ENCODE data around the gene GPR27. TPM values are rescaled to one million over a fixed set of nuclear protein-coding genes. Genes with fewer than 3 reads are reported as not detected.

GPR27 gene
- total and polyA plus RNA-seq, 2 experiments from 2014 or later: 7.8 to 11.8 TPM

DNA sequence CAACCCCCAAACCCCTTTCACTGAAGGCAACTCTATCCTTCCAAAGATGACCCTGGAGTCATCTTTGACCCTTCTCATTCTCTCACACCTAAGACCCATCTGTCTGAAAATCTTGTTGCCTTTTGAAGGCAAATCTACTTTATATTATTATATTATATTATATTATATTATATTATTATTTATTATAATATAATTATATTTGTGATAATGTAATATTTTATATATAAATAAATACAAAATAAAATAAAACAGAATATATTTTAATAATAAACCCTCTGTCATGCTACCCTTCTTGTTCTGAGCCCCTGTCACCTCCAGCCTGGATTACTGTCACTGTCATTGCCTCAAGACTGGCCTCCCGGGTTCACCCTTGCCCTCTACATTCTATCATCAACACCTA, 36.3 kb downstream of the GPR27 start (continued):
- TF ChIP-seq JUNB (IDR thresholded peaks at IDR 0.05; ENCODE audit: unreplicated experiment) (no peak), POLR2AphosphoS5 (IDR thresholded peaks at IDR 0.05; ENCODE audit: low read depth) (no peak)
- TF ChIP-seq, protein P1, sequence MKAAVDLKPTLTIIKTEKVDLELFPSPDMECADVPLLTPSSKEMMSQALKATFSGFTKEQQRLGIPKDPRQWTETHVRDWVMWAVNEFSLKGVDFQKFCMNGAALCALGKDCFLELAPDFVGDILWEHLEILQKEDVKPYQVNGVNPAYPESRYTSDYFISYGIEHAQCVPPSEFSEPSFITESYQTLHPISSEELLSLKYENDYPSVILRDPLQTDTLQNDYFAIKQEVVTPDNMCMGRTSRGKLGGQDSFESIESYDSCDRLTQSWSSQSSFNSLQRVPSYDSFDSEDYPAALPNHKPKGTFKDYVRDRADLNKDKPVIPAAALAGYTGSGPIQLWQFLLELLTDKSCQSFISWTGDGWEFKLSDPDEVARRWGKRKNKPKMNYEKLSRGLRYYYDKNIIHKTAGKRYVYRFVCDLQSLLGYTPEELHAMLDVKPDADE (IDR thresholded peaks at IDR 0.05): no peak

DNA sequence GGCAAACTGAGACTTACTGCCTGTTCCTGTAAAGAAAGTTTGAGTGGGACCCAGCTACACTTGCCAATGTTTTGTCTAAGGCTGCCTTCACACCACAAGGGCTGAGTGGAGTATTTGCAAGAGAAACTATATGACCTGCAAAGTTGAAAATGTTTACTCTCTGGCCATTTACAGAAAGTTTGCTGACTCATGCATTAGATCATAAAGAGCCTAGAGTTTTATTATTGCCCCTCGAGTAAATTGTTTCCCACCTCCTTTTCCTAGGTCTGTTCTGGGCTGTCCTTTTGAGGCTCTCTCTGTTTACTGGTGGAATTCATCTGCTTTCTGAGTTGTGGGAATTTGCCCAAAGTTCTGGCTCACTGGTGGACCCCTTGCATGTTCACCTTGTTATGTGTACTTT, 38.0 kb downstream of the GPR27 start:
- H3K27me3 Mint-ChIP-seq (ENCODE audit: insufficient read depth, low read depth, poor library complexity): peaks cover 6% of the 10 kb centered on the region
- no peak for ATAC-seq
- peaks cover 5% of the 10 kb centered on the region; the same call in 1 of the 2 replicates for H3K4me1 ChIP-seq (ENCODE audit: insufficient read depth)
- H3K36me3 Mint-ChIP-seq (ENCODE audit: low read depth): no peaks in the 10 kb centered on the region
- H3K79me2 ChIP-seq (replicated peaks; ENCODE audit: insufficient read depth): no peaks in the 10 kb centered on the region
- H3K27me3 ChIP-seq (ENCODE audit: insufficient read depth): peaks cover 14% of the 10 kb centered on the region
- H3K4me3 ChIP-seq: no peak overlapping the region
- 0 out of 2 replicates have a peak overlapping the region, but pooled peaks have one; percentile 32 for H2AFZ ChIP-seq
- H3K36me3 ChIP-seq (ENCODE audit: insufficient read depth): no peaks in the 10 kb centered on the region
- H3K4me3 Mint-ChIP-seq: no peak overlapping the region
- H3K4me1 Mint-ChIP-seq: no peaks in the 10 kb centered on the region; the same call in 1 of the 3 replicates
- DNase-seq (ENCODE audit: low spot score): no peak
- no peaks in the 10 kb centered on the region for H3K9me2 ChIP-seq (ENCODE audit: insufficient read depth)
- no peak overlapping the region for H3K27ac Mint-ChIP-seq
- H3K4me2 ChIP-seq: no peak overlapping the region
- H4K20me1 ChIP-seq (replicated peaks; ENCODE audit: insufficient read depth): no peaks in the 10 kb centered on the region
- H3K9me3 Mint-ChIP-seq: no peaks in the 10 kb centered on the region
- H3K27ac ChIP-seq (ENCODE audit: low read depth): no peak overlapping the region
- H3F3A ChIP-seq (replicated peaks; ENCODE audit: low read depth): no peaks in the 10 kb centered on the region
- no peak for TF ChIP-seq ZNF114 (CRISPR knock-in tag; IDR thresholded peaks at IDR 0.05)
- TF ChIP-seq EZH2 (IDR thresholded peaks at IDR 0.05; ENCODE audit: low read depth, unreplicated experiment): no peak
- TF ChIP-seq JUNB (IDR thresholded peaks at IDR 0.05; ENCODE audit: unreplicated experiment): no peak
- TF ChIP-seq, protein P2, sequence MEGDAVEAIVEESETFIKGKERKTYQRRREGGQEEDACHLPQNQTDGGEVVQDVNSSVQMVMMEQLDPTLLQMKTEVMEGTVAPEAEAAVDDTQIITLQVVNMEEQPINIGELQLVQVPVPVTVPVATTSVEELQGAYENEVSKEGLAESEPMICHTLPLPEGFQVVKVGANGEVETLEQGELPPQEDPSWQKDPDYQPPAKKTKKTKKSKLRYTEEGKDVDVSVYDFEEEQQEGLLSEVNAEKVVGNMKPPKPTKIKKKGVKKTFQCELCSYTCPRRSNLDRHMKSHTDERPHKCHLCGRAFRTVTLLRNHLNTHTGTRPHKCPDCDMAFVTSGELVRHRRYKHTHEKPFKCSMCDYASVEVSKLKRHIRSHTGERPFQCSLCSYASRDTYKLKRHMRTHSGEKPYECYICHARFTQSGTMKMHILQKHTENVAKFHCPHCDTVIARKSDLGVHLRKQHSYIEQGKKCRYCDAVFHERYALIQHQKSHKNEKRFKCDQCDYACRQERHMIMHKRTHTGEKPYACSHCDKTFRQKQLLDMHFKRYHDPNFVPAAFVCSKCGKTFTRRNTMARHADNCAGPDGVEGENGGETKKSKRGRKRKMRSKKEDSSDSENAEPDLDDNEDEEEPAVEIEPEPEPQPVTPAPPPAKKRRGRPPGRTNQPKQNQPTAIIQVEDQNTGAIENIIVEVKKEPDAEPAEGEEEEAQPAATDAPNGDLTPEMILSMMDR (conservative IDR thresholded peaks at IDR 0.05; ENCODE audit: low read depth in 2 of 2): no peak
- TF ChIP-seq NANOG (IDR thresholded peaks at IDR 0.05; ENCODE audit: borderline replicate concordance): no peak
- TF ChIP-seq, protein P3, sequence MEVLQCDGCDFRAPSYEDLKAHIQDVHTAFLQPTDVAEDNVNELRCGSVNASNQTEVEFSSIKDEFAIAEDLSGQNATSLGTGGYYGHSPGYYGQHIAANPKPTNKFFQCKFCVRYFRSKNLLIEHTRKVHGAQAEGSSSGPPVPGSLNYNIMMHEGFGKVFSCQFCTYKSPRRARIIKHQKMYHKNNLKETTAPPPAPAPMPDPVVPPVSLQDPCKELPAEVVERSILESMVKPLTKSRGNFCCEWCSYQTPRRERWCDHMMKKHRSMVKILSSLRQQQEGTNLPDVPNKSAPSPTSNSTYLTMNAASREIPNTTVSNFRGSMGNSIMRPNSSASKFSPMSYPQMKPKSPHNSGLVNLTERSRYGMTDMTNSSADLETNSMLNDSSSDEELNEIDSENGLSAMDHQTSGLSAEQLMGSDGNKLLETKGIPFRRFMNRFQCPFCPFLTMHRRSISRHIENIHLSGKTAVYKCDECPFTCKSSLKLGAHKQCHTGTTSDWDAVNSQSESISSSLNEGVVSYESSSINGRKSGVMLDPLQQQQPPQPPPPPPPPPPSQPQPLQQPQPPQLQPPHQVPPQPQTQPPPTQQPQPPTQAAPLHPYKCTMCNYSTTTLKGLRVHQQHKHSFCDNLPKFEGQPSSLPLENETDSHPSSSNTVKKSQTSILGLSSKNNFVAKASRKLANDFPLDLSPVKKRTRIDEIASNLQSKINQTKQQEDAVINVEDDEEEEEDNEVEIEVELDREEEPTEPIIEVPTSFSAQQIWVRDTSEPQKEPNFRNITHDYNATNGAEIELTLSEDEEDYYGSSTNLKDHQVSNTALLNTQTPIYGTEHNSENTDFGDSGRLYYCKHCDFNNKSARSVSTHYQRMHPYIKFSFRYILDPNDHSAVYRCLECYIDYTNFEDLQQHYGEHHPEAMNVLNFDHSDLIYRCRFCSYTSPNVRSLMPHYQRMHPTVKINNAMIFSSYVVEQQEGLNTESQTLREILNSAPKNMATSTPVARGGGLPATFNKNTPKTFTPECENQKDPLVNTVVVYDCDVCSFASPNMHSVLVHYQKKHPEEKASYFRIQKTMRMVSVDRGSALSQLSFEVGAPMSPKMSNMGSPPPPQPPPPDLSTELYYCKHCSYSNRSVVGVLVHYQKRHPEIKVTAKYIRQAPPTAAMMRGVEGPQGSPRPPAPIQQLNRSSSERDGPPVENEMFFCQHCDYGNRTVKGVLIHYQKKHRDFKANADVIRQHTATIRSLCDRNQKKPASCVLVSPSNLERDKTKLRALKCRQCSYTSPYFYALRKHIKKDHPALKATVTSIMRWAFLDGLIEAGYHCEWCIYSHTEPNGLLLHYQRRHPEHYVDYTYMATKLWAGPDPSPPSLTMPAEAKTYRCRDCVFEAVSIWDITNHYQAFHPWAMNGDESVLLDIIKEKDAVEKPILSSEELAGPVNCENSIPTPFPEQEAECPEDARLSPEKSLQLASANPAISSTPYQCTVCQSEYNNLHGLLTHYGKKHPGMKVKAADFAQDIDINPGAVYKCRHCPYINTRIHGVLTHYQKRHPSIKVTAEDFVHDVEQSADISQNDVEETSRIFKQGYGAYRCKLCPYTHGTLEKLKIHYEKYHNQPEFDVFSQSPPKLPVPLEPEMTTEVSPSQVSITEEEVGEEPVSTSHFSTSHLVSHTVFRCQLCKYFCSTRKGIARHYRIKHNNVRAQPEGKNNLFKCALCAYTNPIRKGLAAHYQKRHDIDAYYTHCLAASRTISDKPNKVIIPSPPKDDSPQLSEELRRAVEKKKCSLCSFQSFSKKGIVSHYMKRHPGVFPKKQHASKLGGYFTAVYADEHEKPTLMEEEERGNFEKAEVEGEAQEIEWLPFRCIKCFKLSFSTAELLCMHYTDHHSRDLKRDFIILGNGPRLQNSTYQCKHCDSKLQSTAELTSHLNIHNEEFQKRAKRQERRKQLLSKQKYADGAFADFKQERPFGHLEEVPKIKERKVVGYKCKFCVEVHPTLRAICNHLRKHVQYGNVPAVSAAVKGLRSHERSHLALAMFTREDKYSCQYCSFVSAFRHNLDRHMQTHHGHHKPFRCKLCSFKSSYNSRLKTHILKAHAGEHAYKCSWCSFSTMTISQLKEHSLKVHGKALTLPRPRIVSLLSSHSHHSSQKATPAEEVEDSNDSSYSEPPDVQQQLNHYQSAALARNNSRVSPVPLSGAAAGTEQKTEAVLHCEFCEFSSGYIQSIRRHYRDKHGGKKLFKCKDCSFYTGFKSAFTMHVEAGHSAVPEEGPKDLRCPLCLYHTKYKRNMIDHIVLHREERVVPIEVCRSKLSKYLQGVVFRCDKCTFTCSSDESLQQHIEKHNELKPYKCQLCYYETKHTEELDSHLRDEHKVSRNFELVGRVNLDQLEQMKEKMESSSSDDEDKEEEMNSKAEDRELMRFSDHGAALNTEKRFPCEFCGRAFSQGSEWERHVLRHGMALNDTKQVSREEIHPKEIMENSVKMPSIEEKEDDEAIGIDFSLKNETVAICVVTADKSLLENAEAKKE (CRISPR knock-in tag; IDR thresholded peaks at IDR 0.05): no peak
- no peak for TF ChIP-seq STAT1 (IDR thresholded peaks at IDR 0.05; ENCODE audit: unreplicated experiment)
- TF ChIP-seq, protein P1 (IDR thresholded peaks at IDR 0.05): no peak
- no peak for TF ChIP-seq ZNF331 (CRISPR knock-in tag; IDR thresholded peaks at IDR 0.05; ENCODE audit: low read depth)
- TF ChIP-seq, protein P4, sequence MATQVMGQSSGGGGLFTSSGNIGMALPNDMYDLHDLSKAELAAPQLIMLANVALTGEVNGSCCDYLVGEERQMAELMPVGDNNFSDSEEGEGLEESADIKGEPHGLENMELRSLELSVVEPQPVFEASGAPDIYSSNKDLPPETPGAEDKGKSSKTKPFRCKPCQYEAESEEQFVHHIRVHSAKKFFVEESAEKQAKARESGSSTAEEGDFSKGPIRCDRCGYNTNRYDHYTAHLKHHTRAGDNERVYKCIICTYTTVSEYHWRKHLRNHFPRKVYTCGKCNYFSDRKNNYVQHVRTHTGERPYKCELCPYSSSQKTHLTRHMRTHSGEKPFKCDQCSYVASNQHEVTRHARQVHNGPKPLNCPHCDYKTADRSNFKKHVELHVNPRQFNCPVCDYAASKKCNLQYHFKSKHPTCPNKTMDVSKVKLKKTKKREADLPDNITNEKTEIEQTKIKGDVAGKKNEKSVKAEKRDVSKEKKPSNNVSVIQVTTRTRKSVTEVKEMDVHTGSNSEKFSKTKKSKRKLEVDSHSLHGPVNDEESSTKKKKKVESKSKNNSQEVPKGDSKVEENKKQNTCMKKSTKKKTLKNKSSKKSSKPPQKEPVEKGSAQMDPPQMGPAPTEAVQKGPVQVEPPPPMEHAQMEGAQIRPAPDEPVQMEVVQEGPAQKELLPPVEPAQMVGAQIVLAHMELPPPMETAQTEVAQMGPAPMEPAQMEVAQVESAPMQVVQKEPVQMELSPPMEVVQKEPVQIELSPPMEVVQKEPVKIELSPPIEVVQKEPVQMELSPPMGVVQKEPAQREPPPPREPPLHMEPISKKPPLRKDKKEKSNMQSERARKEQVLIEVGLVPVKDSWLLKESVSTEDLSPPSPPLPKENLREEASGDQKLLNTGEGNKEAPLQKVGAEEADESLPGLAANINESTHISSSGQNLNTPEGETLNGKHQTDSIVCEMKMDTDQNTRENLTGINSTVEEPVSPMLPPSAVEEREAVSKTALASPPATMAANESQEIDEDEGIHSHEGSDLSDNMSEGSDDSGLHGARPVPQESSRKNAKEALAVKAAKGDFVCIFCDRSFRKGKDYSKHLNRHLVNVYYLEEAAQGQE (IDR thresholded peaks at IDR 0.05; ENCODE audit: unreplicated experiment): no peak
- no peak for TF ChIP-seq CREB1 (CRISPR knock-in tag; IDR thresholded peaks at IDR 0.05; ENCODE audit: low read depth)
